ENCODE results near the gene FAM227A.
A peak's percentile ranks its signal among the peaks of the same experiment; 100 is the strongest.

FAM227A gene

DNA sequence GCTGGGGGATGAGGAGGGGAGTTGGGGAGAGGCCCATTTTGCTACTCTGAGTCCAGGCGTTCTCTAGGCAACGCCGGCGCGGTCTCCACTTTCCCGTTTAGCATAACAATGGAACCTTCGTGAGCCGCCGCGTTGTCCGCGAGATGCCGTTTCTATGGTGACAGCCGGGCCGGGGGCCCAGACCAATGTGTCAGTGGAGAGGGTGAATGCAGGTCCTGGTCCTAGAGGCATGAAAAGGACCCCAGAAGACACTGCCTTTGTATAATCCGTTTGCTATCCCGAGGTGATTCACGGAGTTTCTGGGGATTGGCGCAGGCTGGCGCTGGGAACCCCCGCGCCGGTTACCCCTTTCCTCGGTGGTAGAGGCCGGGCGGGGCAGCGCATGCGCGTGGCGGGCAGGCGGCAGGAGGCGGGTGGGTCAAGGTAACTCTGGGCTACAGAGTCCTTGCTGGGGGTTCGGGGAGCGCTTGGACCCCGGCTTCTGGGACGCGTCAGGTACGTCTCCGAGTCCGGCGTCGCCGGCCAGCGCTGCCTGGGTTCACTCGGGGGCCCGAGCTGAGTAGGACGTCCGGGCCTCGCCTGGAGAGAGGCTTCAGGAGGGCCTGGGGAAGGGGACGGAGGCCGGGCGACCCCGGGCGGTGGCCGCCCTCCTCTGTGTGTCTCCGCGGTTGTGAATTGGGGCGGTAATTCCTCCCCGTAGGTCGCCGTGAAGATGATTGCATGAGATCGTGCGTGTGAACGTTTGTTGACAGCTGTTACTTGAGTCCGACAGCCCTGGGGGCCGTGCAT lies at the start of gene FAM227A, which contains the start of gene CBY1 (continued):
- TF ChIP-seq ZNF214 (tag by site-specific recombination; IDR thresholded peaks at IDR 0.05; ENCODE audit: borderline replicate concordance) (no peak), ZNF335 (tag by site-specific recombination; conservative IDR thresholded peaks at IDR 0.05) (peak; percentile 95), ZNF138 (tag by site-specific recombination; IDR thresholded peaks at IDR 0.05; ENCODE audit: borderline replicate concordance) (no peak), YY1 (tag by site-specific recombination; IDR thresholded peaks at IDR 0.05) (peak; percentile 50), ZNF2 (tag by site-specific recombination; IDR thresholded peaks at IDR 0.05) (no peak), ZNF274 (IDR thresholded peaks at IDR 0.05; ENCODE audit: low read length) (no peak), ZNF274 (tag by site-specific recombination; IDR thresholded peaks at IDR 0.05; ENCODE audit: borderline replicate concordance) (no peak), ZNF777 (tag by site-specific recombination; IDR thresholded peaks at IDR 0.05; ENCODE audit: borderline replicate concordance) (no peak), IKZF3 (tag by site-specific recombination; IDR thresholded peaks at IDR 0.05) (0 out of 2 replicates have a peak, but pooled peaks have one; percentile 23), ZBTB48 (tag by site-specific recombination; IDR thresholded peaks at IDR 0.05) (peak; percentile 11; the same call in 1 of the 2 replicates), ZSCAN23 (tag by site-specific recombination; IDR thresholded peaks at IDR 0.05) (no peak), ZNF600 (tag by site-specific recombination; IDR thresholded peaks at IDR 0.05) (peak; percentile 57; the same call in 1 of the 2 replicates), ZNF555 (tag by site-specific recombination; conservative IDR thresholded peaks at IDR 0.05) (no peak), ZBTB20 (tag by site-specific recombination; IDR thresholded peaks at IDR 0.05) (peak; percentile 59), KLF9 (tag by site-specific recombination; IDR thresholded peaks at IDR 0.05; ENCODE audit: low read depth) (no peak; the same call in 1 of the 2 replicates), TCF7L2 (IDR thresholded peaks at IDR 0.05; ENCODE audit: borderline replicate concordance, low read depth, low read length) (peak; percentile 72), ZNF510 (tag by site-specific recombination; IDR thresholded peaks at IDR 0.05; ENCODE audit: insufficient replicate concordance) (no peak), ZNF660 (tag by site-specific recombination; IDR thresholded peaks at IDR 0.05) (peak; percentile 71), RBAK (tag by site-specific recombination; IDR thresholded peaks at IDR 0.05) (no peak), ZNF391 (tag by site-specific recombination; IDR thresholded peaks at IDR 0.05; ENCODE audit: borderline replicate concordance, low read depth) (peak; percentile 46; the same call in 1 of the 2 replicates), ZNF747 (tag by site-specific recombination; IDR thresholded peaks at IDR 0.05) (no peak), ZNF404 (tag by site-specific recombination; IDR thresholded peaks at IDR 0.05) (no peak), ZSCAN30 (tag by site-specific recombination; IDR thresholded peaks at IDR 0.05) (no peak), ZNF112 (tag by site-specific recombination; IDR thresholded peaks at IDR 0.05) (no peak), WT1 (tag by site-specific recombination; IDR thresholded peaks at IDR 0.05) (peak; percentile 36; the same call in 1 of the 2 replicates)
- TF ChIP-seq, protein P1, sequence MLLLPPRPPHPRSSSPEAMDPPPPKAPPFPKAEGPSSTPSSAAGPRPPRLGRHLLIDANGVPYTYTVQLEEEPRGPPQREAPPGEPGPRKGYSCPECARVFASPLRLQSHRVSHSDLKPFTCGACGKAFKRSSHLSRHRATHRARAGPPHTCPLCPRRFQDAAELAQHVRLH (tag by site-specific recombination; IDR thresholded peaks at IDR 0.05): no peak
- TF ChIP-seq, protein P2, sequence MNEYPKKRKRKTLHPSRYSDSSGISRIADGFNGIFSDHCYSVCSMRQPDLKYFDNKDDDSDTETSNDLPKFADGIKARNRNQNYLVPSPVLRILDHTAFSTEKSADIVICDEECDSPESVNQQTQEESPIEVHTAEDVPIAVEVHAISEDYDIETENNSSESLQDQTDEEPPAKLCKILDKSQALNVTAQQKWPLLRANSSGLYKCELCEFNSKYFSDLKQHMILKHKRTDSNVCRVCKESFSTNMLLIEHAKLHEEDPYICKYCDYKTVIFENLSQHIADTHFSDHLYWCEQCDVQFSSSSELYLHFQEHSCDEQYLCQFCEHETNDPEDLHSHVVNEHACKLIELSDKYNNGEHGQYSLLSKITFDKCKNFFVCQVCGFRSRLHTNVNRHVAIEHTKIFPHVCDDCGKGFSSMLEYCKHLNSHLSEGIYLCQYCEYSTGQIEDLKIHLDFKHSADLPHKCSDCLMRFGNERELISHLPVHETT (tag by site-specific recombination; IDR thresholded peaks at IDR 0.05): 0 out of 2 replicates have a peak, but pooled peaks have one; percentile 11
- TF ChIP-seq, protein P3, sequence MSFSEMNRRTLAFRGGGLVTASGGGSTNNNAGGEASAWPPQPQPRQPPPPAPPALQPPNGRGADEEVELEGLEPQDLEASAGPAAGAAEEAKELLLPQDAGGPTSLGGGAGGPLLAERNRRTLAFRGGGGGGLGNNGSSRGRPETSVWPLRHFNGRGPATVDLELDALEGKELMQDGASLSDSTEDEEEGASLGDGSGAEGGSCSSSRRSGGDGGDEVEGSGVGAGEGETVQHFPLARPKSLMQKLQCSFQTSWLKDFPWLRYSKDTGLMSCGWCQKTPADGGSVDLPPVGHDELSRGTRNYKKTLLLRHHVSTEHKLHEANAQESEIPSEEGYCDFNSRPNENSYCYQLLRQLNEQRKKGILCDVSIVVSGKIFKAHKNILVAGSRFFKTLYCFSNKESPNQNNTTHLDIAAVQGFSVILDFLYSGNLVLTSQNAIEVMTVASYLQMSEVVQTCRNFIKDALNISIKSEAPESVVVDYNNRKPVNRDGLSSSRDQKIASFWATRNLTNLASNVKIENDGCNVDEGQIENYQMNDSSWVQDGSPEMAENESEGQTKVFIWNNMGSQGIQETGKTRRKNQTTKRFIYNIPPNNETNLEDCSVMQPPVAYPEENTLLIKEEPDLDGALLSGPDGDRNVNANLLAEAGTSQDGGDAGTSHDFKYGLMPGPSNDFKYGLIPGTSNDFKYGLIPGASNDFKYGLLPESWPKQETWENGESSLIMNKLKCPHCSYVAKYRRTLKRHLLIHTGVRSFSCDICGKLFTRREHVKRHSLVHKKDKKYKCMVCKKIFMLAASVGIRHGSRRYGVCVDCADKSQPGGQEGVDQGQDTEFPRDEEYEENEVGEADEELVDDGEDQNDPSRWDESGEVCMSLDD (tag by site-specific recombination; IDR thresholded peaks at IDR 0.05): peak; percentile 75
- TF ChIP-seq, protein P4, sequence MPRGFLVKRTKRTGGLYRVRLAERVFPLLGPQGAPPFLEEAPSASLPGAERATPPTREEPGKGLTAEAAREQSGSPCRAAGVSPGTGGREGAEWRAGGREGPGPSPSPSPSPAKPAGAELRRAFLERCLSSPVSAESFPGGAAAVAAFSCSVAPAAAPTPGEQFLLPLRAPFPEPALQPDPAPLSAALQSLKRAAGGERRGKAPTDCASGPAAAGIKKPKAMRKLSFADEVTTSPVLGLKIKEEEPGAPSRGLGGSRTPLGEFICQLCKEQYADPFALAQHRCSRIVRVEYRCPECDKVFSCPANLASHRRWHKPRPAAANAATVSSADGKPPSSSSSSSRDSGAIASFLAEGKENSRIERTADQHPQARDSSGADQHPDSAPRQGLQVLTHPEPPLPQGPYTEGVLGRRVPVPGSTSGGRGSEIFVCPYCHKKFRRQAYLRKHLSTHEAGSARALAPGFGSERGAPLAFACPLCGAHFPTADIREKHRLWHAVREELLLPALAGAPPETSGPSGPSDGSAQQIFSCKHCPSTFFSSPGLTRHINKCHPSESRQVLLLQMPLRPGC (tag by site-specific recombination; IDR thresholded peaks at IDR 0.05): no peak
- TF ChIP-seq, protein P5, sequence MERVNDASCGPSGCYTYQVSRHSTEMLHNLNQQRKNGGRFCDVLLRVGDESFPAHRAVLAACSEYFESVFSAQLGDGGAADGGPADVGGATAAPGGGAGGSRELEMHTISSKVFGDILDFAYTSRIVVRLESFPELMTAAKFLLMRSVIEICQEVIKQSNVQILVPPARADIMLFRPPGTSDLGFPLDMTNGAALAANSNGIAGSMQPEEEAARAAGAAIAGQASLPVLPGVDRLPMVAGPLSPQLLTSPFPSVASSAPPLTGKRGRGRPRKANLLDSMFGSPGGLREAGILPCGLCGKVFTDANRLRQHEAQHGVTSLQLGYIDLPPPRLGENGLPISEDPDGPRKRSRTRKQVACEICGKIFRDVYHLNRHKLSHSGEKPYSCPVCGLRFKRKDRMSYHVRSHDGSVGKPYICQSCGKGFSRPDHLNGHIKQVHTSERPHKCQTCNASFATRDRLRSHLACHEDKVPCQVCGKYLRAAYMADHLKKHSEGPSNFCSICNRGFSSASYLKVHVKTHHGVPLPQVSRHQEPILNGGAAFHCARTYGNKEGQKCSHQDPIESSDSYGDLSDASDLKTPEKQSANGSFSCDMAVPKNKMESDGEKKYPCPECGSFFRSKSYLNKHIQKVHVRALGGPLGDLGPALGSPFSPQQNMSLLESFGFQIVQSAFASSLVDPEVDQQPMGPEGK (tag by site-specific recombination; IDR thresholded peaks at IDR 0.05): peak; percentile 88
- TF ChIP-seq, protein P6, sequence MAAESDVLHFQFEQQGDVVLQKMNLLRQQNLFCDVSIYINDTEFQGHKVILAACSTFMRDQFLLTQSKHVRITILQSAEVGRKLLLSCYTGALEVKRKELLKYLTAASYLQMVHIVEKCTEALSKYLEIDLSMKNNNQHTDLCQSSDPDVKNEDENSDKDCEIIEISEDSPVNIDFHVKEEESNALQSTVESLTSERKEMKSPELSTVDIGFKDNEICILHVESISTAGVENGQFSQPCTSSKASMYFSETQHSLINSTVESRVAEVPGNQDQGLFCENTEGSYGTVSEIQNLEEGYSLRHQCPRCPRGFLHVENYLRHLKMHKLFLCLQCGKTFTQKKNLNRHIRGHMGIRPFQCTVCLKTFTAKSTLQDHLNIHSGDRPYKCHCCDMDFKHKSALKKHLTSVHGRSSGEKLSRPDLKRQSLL (tag by site-specific recombination; IDR thresholded peaks at IDR 0.05): no peak

Data from HEK293 (cell line).